ENCODE results near the gene KRT71.

KRT71 gene

GRCh38 chr12:52496590-52497071 lies 56.3 kb downstream of the KRT71 start:
- H3K27me3 ChIP-seq (ENCODE audit: insufficient read depth, low read depth), result peaks cover 9% of the 10 kb centered on the region; the same call in 1 of the 2 replicates
- H4K20me1 ChIP-seq (ENCODE audit: insufficient read depth), result no peaks in the 10 kb centered on the region
- H3K27ac ChIP-seq, result no peak overlapping the region
- H3K4me3 ChIP-seq (IDR thresholded peaks at IDR 0.05; ENCODE audit: insufficient read depth, low read depth, low read length), result no peak overlapping the region
- no peaks in the 10 kb centered on the region for H3K4me1 ChIP-seq (ENCODE audit: low read depth, poor library complexity, severe bottlenecking)
- TF ChIP-seq CTCF (conservative IDR thresholded peaks at IDR 0.05; ENCODE audit: low read depth, low read length), result no peak
- H2AFZ ChIP-seq (ENCODE audit: low read depth), result no peak overlapping the region
- H3K9ac ChIP-seq, result no peak overlapping the region
- H3K36me3 ChIP-seq (ENCODE audit: insufficient read depth), result no peaks in the 10 kb centered on the region
- no peaks in the 10 kb centered on the region for H3K79me2 ChIP-seq (ENCODE audit: insufficient read depth, low read depth)
- no peak overlapping the region for H3K4me2 ChIP-seq

GRCh38 chr12:52496054-52496453 lies 56.9 kb downstream of the KRT71 start:
- no peak overlapping the region for H3K27ac ChIP-seq
- no peaks in the 10 kb centered on the region for H3K79me2 ChIP-seq (ENCODE audit: insufficient read depth, low read depth)
- no peak overlapping the region for H3K4me3 ChIP-seq (IDR thresholded peaks at IDR 0.05; ENCODE audit: insufficient read depth, low read depth, low read length)
- no peaks in the 10 kb centered on the region for H3K36me3 ChIP-seq (ENCODE audit: insufficient read depth)
- no peak for TF ChIP-seq CTCF (conservative IDR thresholded peaks at IDR 0.05; ENCODE audit: low read depth, low read length)
- no peak overlapping the region for H3K9ac ChIP-seq
- H4K20me1 ChIP-seq (ENCODE audit: insufficient read depth), result no peaks in the 10 kb centered on the region
- no peaks in the 10 kb centered on the region for H3K4me1 ChIP-seq (ENCODE audit: low read depth, poor library complexity, severe bottlenecking)
- peaks cover 15% of the 10 kb centered on the region; the same call in 1 of the 2 replicates for H3K27me3 ChIP-seq (ENCODE audit: insufficient read depth, low read depth)
- no peak overlapping the region for H3K4me2 ChIP-seq
- H2AFZ ChIP-seq (ENCODE audit: low read depth), result no peak overlapping the region

- no peak overlapping the region for H2AFZ ChIP-seq (ENCODE audit: low read depth)
- no peaks in the 10 kb centered on the region for H3K36me3 ChIP-seq (ENCODE audit: insufficient read depth)
- H3K27ac ChIP-seq, result no peak overlapping the region
- H3K9ac ChIP-seq, result no peak overlapping the region
- no peak for TF ChIP-seq CTCF (conservative IDR thresholded peaks at IDR 0.05; ENCODE audit: low read depth, low read length)
- H4K20me1 ChIP-seq (ENCODE audit: insufficient read depth), result no peaks in the 10 kb centered on the region
- no peaks in the 10 kb centered on the region for H3K79me2 ChIP-seq (ENCODE audit: insufficient read depth, low read depth)
- H3K4me1 ChIP-seq (ENCODE audit: low read depth, poor library complexity, severe bottlenecking), result no peaks in the 10 kb centered on the region
- H3K4me3 ChIP-seq (IDR thresholded peaks at IDR 0.05; ENCODE audit: insufficient read depth, low read depth, low read length), result no peak overlapping the region
- H3K4me2 ChIP-seq, result no peak overlapping the region
- H3K27me3 ChIP-seq (ENCODE audit: insufficient read depth, low read depth), result peaks cover 15% of the 10 kb centered on the region; the same call in 1 of the 2 replicates
Observed at GRCh38 chr12:52495389-52495788, 57.6 kb downstream of the KRT71 start.

- Histone ChIP-seq H2AFZ (ENCODE audit: low read depth) (no peak overlapping the region), H3K4me1 (ENCODE audit: low read depth, poor library complexity, severe bottlenecking) (no peaks in the 10 kb centered on the region), H3K79me2 (ENCODE audit: insufficient read depth, low read depth) (no peaks in the 10 kb centered on the region), H4K20me1 (ENCODE audit: insufficient read depth) (no peaks in the 10 kb centered on the region), H3K4me2 (no peak overlapping the region), H3K36me3 (ENCODE audit: insufficient read depth) (no peaks in the 10 kb centered on the region), H3K27me3 (ENCODE audit: insufficient read depth, low read depth) (peaks cover 15% of the 10 kb centered on the region; the same call in 1 of the 2 replicates), H3K4me3 (IDR thresholded peaks at IDR 0.05; ENCODE audit: insufficient read depth, low read depth, low read length) (no peak overlapping the region), H3K9ac (no peak overlapping the region), H3K27ac (no peak overlapping the region)
- no peak for TF ChIP-seq CTCF (conservative IDR thresholded peaks at IDR 0.05; ENCODE audit: low read depth, low read length)
Observed at GRCh38 chr12:52494518-52494917, 58.4 kb downstream of the KRT71 start.
